T-helper 9 cell (primary cell): ENCODE measurements around the gene PPIP5K1.
A peak's percentile ranks its signal among the peaks of the same experiment; 100 is the strongest.

Experiments used
- DNase-seq: peaks from one replicate; pipeline ENCODE4 v3.0.0-alpha.2; 2020

The PPIP5K1 gene

GRCh38 chr15:43516801-43517353 is 73.1 kb downstream of the PPIP5K1 start:
- DNase-seq, result no peak

GRCh38 chr15:43516185-43516584 is 73.8 kb downstream of the PPIP5K1 start:
- DNase-seq, result no peak

- DNase-seq, result no peak
Observed at GRCh38 chr15:43515741-43516140, 74.3 kb downstream of the PPIP5K1 start.

GRCh38 chr15:43514241-43515057 is 75.6 kb downstream of the PPIP5K1 start:
- no peak for DNase-seq

DNA sequence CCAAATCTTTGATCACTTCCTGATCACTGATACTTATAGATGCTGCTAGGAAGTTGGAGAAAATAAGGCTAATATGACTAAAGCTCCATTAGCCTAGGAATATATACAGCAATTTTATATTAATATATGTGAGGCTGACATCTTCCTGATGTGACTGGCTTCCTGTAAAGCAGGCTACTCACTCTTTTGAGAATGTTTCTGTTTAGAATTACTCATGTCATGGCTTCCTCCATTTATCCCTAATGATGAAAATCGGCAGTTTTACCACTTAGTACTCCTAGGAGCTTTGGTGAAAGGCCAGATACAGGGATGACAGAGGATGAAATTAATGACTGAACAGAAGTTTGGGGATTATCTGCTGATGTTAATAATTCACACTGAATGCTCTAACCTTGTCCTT is 76.5 kb downstream of the PPIP5K1 start:
- DNase-seq, result no peak

- DNase-seq, result no peak
Observed at GRCh38 chr15:43511012-43511885, 78.8 kb downstream of the PPIP5K1 start.

- peak; percentile 91 for DNase-seq
Observed at GRCh38 chr15:43510200-43511011, 79.6 kb downstream of the PPIP5K1 start.

DNA sequence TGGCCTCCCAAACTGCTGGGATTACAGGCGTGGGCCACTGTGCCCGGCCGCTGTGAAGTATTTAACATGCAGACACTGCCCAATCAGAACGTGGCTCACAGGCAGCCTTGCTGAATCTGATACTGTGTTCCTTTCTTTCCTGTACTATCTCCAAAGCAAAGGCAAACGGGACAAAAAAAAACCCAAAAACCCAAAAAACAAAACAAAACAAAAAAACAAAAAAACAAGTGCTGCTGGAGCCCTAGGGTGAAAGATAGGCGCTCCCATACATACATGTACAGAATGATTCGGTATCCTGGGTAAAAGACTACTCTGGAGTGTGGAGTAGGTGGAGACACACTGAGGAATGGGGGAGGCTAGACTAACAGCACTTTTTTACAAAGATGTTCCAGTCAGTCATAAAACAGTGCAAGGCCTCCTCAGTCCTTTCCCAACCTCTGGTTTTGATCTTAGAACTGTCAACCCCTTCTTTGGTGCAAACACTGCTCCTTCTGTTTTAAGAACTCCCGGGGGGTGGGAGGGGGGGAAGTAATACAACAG is 80.3 kb downstream of the PPIP5K1 start:
- no peak for DNase-seq

- no peak for DNase-seq
Observed at GRCh38 chr15:43508991-43509659, 80.9 kb downstream of the PPIP5K1 start.

- DNase-seq, result no peak
Observed at GRCh38 chr15:43508421-43508820, 81.6 kb downstream of the PPIP5K1 start.

GRCh38 chr15:43505738-43506137 is 84.3 kb downstream of the PPIP5K1 start:
- no peak for DNase-seq

DNA sequence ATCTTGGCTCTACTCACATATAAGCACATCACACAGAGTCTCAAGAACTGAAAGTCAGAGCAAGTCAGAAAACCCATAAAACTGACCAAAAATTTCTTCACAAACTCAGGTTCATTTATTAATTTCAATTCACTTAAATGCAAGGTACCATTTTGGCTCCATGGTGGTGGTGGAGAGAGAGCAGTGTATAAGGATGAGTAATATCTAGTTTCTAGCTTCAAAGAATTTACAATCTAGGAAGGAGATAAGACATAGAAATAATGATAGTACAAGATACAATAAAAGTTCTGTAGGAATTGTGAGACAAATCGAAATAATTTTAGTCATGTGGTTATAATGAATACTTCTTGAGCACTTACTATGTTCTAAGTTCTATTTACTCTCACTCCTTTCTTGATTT is 90.4 kb downstream of the PPIP5K1 start:
- no peak for DNase-seq

DNA sequence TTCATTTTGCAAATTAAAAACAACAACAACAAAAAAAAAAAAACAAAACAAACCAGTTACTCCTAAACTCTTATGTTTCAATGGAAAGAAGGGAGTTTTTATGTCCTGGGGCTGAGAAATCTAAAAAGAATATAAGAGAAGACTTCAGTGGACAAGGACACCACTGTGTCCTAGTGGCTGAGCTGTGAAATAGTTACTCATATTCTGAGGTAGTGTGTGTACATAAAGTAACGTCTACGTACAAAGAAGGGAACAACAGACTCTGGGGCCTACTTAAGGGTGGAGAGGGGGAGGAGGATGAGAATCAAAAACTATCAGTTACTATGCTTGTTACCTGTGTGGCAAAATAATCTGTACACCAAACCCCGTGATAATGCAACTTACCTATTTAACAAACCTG is 91.0 kb downstream of the PPIP5K1 start:
- DNase-seq, result no peak

- no peak for DNase-seq
Observed at GRCh38 chr15:43493703-43494472, 96.1 kb downstream of the PPIP5K1 start.

DNA sequence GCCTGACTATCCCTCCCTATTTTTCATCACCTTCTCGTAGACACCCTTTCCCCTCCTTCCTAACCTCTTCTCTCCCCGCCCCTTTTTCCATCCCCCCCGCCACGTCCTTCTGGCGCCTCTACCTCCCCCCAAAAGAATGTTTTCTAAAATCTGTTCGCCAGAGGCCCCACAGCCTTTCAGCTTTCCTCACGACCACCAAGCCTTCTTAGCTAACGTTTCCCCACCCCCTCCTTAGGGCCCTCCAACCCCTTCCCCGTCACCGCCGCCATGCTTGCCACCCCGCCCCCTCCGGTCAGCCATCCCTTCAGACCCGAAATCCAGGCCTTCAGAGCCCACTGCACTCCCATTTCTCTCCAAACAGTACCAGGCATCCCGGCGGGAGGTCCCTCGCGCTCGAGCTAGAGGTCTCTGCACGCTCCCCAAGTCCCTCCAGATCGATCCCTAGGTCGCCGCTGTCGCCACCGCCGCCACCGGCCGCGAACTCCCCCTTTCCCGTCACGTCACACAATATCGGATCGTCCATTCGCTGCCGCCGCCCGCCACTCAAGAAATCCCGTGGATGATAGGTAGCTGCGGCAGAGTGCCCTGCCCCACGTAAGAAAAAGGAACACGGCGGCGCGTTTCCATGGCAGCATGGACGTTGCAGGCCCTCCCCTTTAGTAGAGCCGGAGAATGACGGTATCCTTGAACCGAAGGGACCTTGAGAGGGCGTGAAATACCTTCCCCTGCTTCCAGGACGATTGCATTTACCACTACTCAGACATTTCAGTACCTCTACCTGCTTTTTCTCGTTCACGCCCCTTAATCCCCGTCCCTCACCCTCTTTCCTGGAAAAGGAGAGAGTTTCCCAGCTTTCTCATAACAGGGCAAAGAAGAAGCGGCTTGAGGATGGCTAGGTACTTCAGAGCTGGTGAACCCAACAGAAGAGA is 97.1 kb downstream of the PPIP5K1 start, which contains the start of gene TP53BP1:
TSS of gene TP53BP1 (minus strand) at position 484 of the 929 bp plus-strand sequence. CDS start at position 371, 113 bp downstream.
- peak; percentile 93 for DNase-seq

DNA sequence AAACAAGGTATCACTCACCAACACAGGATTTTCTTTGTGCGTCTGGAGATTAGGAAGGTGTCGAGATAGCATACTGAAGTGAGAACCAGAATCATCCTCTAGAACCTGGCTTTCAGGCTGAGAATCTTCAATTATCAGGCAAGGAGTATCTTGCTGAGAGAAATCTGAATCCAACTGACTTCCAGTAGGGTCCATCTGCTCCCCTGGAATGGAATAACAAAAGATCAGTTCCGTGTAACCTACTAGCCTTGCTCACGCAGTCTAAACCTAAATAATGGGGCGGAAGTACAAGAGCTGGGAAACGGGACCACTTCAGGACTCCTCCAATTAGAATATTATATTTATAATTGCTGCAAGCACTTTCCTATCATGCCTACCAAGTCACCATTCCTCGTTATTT is 97.7 kb downstream of the PPIP5K1 start:
- no peak for DNase-seq

- no peak for DNase-seq
Observed at GRCh38 chr15:43489191-43489590, 100.8 kb downstream of the PPIP5K1 start.

DNA sequence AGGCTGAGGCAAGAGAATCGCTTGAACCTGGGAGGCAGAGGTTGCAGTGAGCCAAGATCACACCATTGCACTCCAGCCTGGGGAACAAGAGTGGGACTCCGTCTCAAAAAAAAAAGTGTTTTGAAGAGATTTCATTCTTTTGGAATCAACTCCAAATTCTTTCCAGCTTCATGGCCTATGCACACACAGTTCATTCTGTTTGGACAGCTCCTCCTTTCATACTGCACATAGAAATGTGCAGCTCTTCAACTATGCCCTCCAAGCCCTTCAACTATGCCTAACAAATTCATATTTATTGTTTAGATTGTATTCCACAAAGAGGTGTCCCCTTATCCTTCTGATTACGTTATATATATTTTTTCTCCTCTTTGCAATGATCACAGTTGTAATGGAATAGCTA is 101.2 kb downstream of the PPIP5K1 start:
- DNase-seq, result no peak

GRCh38 chr15:43487271-43487895 is 102.6 kb downstream of the PPIP5K1 start:
- DNase-seq, result no peak
